H9 (cell line): ENCODE measurements around the gene ZIM2. TPM values are rescaled to one million over a fixed set of nuclear protein-coding genes. Genes with fewer than 3 reads are reported as not detected.

Source experiments
- DNase-seq: peaks from one replicate; pipeline ENCODE4 v3.0.0-alpha.2; 2017
- H2AFZ ChIP-seq: one replicate; pipeline ENCODE4 v1.6.1; 2013; ENCODE audit warnings: mild to moderate bottlenecking, low read length, control low read depth, moderate library complexity
- H2AK5ac ChIP-seq: 2 replicates; pipeline ENCODE4 v1.6.1; 2013; ENCODE audit warnings: low read length, control low read depth, mixed read lengths; ENCODE audit not compliant: insufficient read length
- H2BK120ac ChIP-seq: one replicate; pipeline ENCODE4 v1.6.1; 2013; ENCODE audit warnings: low read depth, mild to moderate bottlenecking, low read length, control low read depth, inconsistent platforms; ENCODE audit not compliant: poor library complexity, severe bottlenecking
- H2BK12ac ChIP-seq: 2 replicates; pipeline ENCODE4 v1.6.1; 2013; ENCODE audit warnings: low read length, control low read depth, mixed read lengths, low read depth; ENCODE audit not compliant: insufficient read length
- H2BK15ac ChIP-seq: 2 replicates; pipeline ENCODE4 v1.6.1; 2013; ENCODE audit warnings: low read depth, low read length, control low read depth
- H2BK20ac ChIP-seq: one replicate; pipeline ENCODE4 v1.6.1; 2013; ENCODE audit warnings: low read depth, mild to moderate bottlenecking, low read length, control low read depth, inconsistent platforms; ENCODE audit not compliant: poor library complexity, severe bottlenecking
- H2BK5ac ChIP-seq: 2 replicates; pipeline ENCODE4 v1.6.1; 2013; ENCODE audit warnings: low read length, control low read depth, mixed read lengths; ENCODE audit not compliant: insufficient read length
- H3K14ac ChIP-seq: 2 replicates; pipeline ENCODE4 v1.6.1; 2013; ENCODE audit warnings: low read length, control low read depth; ENCODE audit not compliant: insufficient read depth
- H3K18ac ChIP-seq: 2 replicates; pipeline ENCODE4 v1.6.1; 2013; ENCODE audit warnings: low read depth, mild to moderate bottlenecking, mixed read lengths, low read length, control low read depth; ENCODE audit not compliant: insufficient read length
- H3K23ac ChIP-seq: 2 replicates; pipeline ENCODE4 v1.6.1; 2013; ENCODE audit warnings: low read length, control low read depth, mixed read lengths, low read depth; ENCODE audit not compliant: insufficient read length
- H3K23me2 ChIP-seq: 2 replicates; pipeline ENCODE4 v1.6.1; 2013; ENCODE audit warnings: low read depth, mild to moderate bottlenecking, mixed read lengths, low read length, control low read depth; ENCODE audit not compliant: insufficient read length, poor library complexity, severe bottlenecking
- H3K27ac ChIP-seq: 2 replicates; pipeline ENCODE4 v1.5.1; 2013; ENCODE audit warnings: low read length, control low read depth, mixed read lengths, low read depth; ENCODE audit not compliant: insufficient read length
- H3K27me3 ChIP-seq: 2 replicates; pipeline ENCODE4 v1.6.1; 2013; ENCODE audit warnings: low read length, control low read depth, inconsistent platforms; ENCODE audit not compliant: insufficient read depth
- H3K4ac ChIP-seq: 2 replicates; pipeline ENCODE4 v1.6.1; 2013; ENCODE audit warnings: low read depth, mild to moderate bottlenecking, control low read depth, inconsistent platforms, low read length, moderate library complexity
- H3K4me1 ChIP-seq: 2 replicates; pipeline ENCODE4 v1.6.1; 2013; ENCODE audit warnings: low read length, control low read depth, inconsistent platforms; ENCODE audit not compliant: insufficient read depth
- H3K4me2 ChIP-seq: 2 replicates; pipeline ENCODE4 v1.6.1; 2013; ENCODE audit warnings: low read length, control low read depth, mixed read lengths; ENCODE audit not compliant: insufficient read length, insufficient read depth
- H3K56ac ChIP-seq: 2 replicates; pipeline ENCODE4 v1.6.1; 2013; ENCODE audit warnings: low read depth, mild to moderate bottlenecking, mixed read lengths, low read length, control low read depth; ENCODE audit not compliant: insufficient read length
- H3K79me1 ChIP-seq: 2 replicates; pipeline ENCODE4 v1.6.1; 2013; ENCODE audit warnings: low read depth, mild to moderate bottlenecking, moderate library complexity, low read length, control low read depth, inconsistent platforms; ENCODE audit not compliant: insufficient read depth, poor library complexity, severe bottlenecking
- H3K79me2 ChIP-seq: 2 replicates; pipeline ENCODE4 v1.6.1; 2013; ENCODE audit warnings: low read length, control low read depth, inconsistent platforms; ENCODE audit not compliant: insufficient read depth
- H3K9ac ChIP-seq: 2 replicates; pipeline ENCODE4 v1.6.1; 2013; ENCODE audit warnings: low read length, control low read depth, mixed read lengths; ENCODE audit not compliant: insufficient read length; ENCODE audit errors: extremely low read depth
- H3K9me3 ChIP-seq: one replicate; pipeline ENCODE4 v1.6.1; 2013; ENCODE audit warnings: low read depth, low read length, inconsistent platforms; ENCODE audit not compliant: control insufficient read depth
- H3T11ph ChIP-seq: one replicate; pipeline ENCODE4 v1.6.1; 2013; ENCODE audit warnings: mild to moderate bottlenecking, low read length, control low read depth, inconsistent platforms
- H4K20me1 ChIP-seq: one replicate; pipeline ENCODE4 v1.6.1; 2013; ENCODE audit not compliant: control insufficient read depth, insufficient read length, insufficient read depth
- H4K5ac ChIP-seq: 2 replicates; pipeline ENCODE4 v1.6.1; 2013; ENCODE audit warnings: low read depth, mild to moderate bottlenecking, mixed read lengths, low read length, control low read depth; ENCODE audit not compliant: insufficient read length
- H4K8ac ChIP-seq: replicated peaks from 2 replicates; pipeline ENCODE4 v1.6.1; 2013; ENCODE audit warnings: low read length, control low read depth, mixed read lengths, low read depth; ENCODE audit not compliant: insufficient read length
- H4K91ac ChIP-seq: 2 replicates; pipeline ENCODE4 v1.6.1; 2013; ENCODE audit warnings: low read depth, mild to moderate bottlenecking, moderate library complexity, mixed read lengths, low read length, control low read depth; ENCODE audit not compliant: insufficient read length
- H3K27ac Mint-ChIP-seq, 3 experiments: 2 replicates in 2 of 3; 3 replicates in 1 of 3; pipeline ENCODE4 v1.8.0; 2020 to 2021; ENCODE audit warnings: mixed read lengths in 3 of 3, mild to moderate bottlenecking in 1 of 3, moderate library complexity in 1 of 3
- H3K27me3 Mint-ChIP-seq: 2 replicates; pipeline ENCODE4 v1.8.0; 2021; ENCODE audit warnings: low read depth, mild to moderate bottlenecking, moderate library complexity, mixed read lengths
- H3K36me3 Mint-ChIP-seq, 3 experiments: 2 replicates in 2 of 3; 3 replicates in 1 of 3; pipeline ENCODE4 v1.8.0; 2020 to 2021; ENCODE audit warnings: low read depth in 3 of 3, mixed read lengths in 3 of 3; ENCODE audit not compliant: insufficient read depth in 1 of 3
- H3K4me1 Mint-ChIP-seq, 2 experiments: 2 replicates each; pipeline ENCODE4 v1.8.0; 2020; ENCODE audit warnings: mixed read lengths in 2 of 2
- H3K4me3 Mint-ChIP-seq, 2 experiments: 2 replicates in 1 of 2; 3 replicates in 1 of 2; pipeline ENCODE4 v1.8.0; 2020 to 2021; ENCODE audit warnings: mild to moderate bottlenecking in 2 of 2, mixed read lengths in 2 of 2, moderate library complexity in 1 of 2
- H3K9me3 Mint-ChIP-seq, 2 experiments: 2 replicates in 1 of 2; 3 replicates in 1 of 2; pipeline ENCODE4 v1.8.0; 2020; ENCODE audit warnings: mild to moderate bottlenecking in 2 of 2, mixed read lengths in 2 of 2, moderate library complexity in 1 of 2
- CTCF ChIP-seq: fragments of 200-600 bp; sonication (generic); conservative IDR thresholded peaks from 3 replicates; pipeline ENCODE4 v1.8.0; 2021; ENCODE audit warnings: antibody characterized with exemption, mild to moderate bottlenecking
- WGBS: extraction: QIAGEN DNeasy Blood & Tissue Kit; methylation state at CpG from one replicate; pipeline ENCODE4 v1.1.7; 2013; ENCODE audit warnings: missing lambda C conversion rate, low lambda C conversion rate, mixed read lengths; ENCODE audit not compliant: insufficient read length; ENCODE audit errors: extremely low coverage; 5-methylcytosine and 5-hydroxymethylcytosine counted together
- total RNA-seq: library from RNA; stranded (reverse); gene quantifications from 2 replicates; pipeline ENCODE4 v1.2.1, GENCODE V29; 2021

ZIM2 gene
- total RNA-seq, 1 experiment from 2014 or later: not detected

GRCh38 chr19:56822755-56823154, 17.8 kb downstream of the ZIM2 start:
- H2BK12ac ChIP-seq: no peak overlapping the region
- H3K23me2 ChIP-seq: no peaks in the 10 kb centered on the region
- no peaks in the 10 kb centered on the region for H3K79me1 ChIP-seq
- TF ChIP-seq CTCF: no peak
- no peak overlapping the region for H2BK15ac ChIP-seq
- peaks cover 93% of the 10 kb centered on the region for H3K9me3 ChIP-seq
- no peak overlapping the region for H2BK5ac ChIP-seq
- peaks cover 99 to 100% of the 10 kb centered on the region in 2 experiments for H3K9me3 Mint-ChIP-seq
- H2BK120ac ChIP-seq: no peak overlapping the region
- no peak overlapping the region for H3K27ac ChIP-seq
- H4K20me1 ChIP-seq: no peaks in the 10 kb centered on the region
- no peak overlapping the region for H2AK5ac ChIP-seq
- H3K27ac Mint-ChIP-seq: no peak overlapping the region
- no peak overlapping the region for H3K14ac ChIP-seq
- no peak overlapping the region for H4K8ac ChIP-seq
- H3K4me2 ChIP-seq: no peak overlapping the region
- no peaks in the 10 kb centered on the region for H3K27me3 Mint-ChIP-seq
- no peak overlapping the region for H3K56ac ChIP-seq
- peaks cover 8 to 48% (median 21%) of the 10 kb centered on the region in 3 experiments; a peak in 6 of 7 replicates for H3K36me3 Mint-ChIP-seq
- H3K4ac ChIP-seq: no peak overlapping the region
- H4K91ac ChIP-seq: no peak overlapping the region
- no peak overlapping the region for H3K23ac ChIP-seq
- DNase-seq: no peak
- no peaks in the 10 kb centered on the region for H3K79me2 ChIP-seq
- no peaks in the 10 kb centered on the region for H3K27me3 ChIP-seq
- H2BK20ac ChIP-seq: no peak overlapping the region
- H3K4me1 Mint-ChIP-seq: no peaks in the 10 kb centered on the region
- no peak overlapping the region for H3K4me3 Mint-ChIP-seq
- no peak overlapping the region for H3K9ac ChIP-seq
- H3K18ac ChIP-seq: no peak overlapping the region
- H2AFZ ChIP-seq: no peak overlapping the region
- no peaks in the 10 kb centered on the region for H3K4me1 ChIP-seq
- no CpG with 5 or more reads among the region's 5 CpGs for WGBS
- no peak overlapping the region for H4K5ac ChIP-seq
- H3T11ph ChIP-seq: no peak overlapping the region
